Measurements from ENCODE around the gene ATP11A.
"Not testable (repeated sequence)": the region's sequence is repeated elsewhere in the genome, so short reads cannot be mapped to it uniquely, and the experiment has no call there.

The ATP11A gene

GRCh38 chr13:112669881-112670499 lies 19.8 kb upstream of the ATP11A start:
- no peak for DNase-seq (ENCODE audit: low read depth in 2 of 2, low spot score in 1 of 2)

- DNase-seq (ENCODE audit: low read depth in 2 of 2, low spot score in 1 of 2) = no peak
Observed at GRCh38 chr13:112670864-112671263, 19.0 kb upstream of the ATP11A start.

- no peak for DNase-seq (ENCODE audit: low read depth in 2 of 2, low spot score in 1 of 2)
Observed at GRCh38 chr13:112671359-112671758, 18.5 kb upstream of the ATP11A start.

- DNase-seq (ENCODE audit: low read depth in 2 of 2, low spot score in 1 of 2) = no peak
Observed at GRCh38 chr13:112672651-112673284, 17.1 kb upstream of the ATP11A start.

- DNase-seq (ENCODE audit: low read depth in 2 of 2, low spot score in 1 of 2) = no peak
Observed at GRCh38 chr13:112674412-112675365, 15.1 kb upstream of the ATP11A start.

- no peak for DNase-seq (ENCODE audit: low read depth in 2 of 2, low spot score in 1 of 2)
Observed at GRCh38 chr13:112675366-112675756, 14.5 kb upstream of the ATP11A start.

GRCh38 chr13:112677421-112677962 lies 12.3 kb upstream of the ATP11A start:
- DNase-seq (ENCODE audit: low read depth in 2 of 2, low spot score in 1 of 2) = not testable (repeated sequence)

GRCh38 chr13:112679381-112679780 lies 10.5 kb upstream of the ATP11A start:
- no peak for DNase-seq (ENCODE audit: low read depth in 2 of 2, low spot score in 1 of 2)

- no peak for DNase-seq (ENCODE audit: low read depth in 2 of 2, low spot score in 1 of 2)
Observed at GRCh38 chr13:112679932-112680677, 9.7 kb upstream of the ATP11A start.

GRCh38 chr13:112680741-112681360 lies 9.0 kb upstream of the ATP11A start:
- no peak for DNase-seq (ENCODE audit: low read depth in 2 of 2, low spot score in 1 of 2)

- no peak for DNase-seq (ENCODE audit: low read depth in 2 of 2, low spot score in 1 of 2)
Observed at GRCh38 chr13:112683581-112683980, 6.3 kb upstream of the ATP11A start.

- no peak for DNase-seq (ENCODE audit: low read depth in 2 of 2, low spot score in 1 of 2)
Observed at GRCh38 chr13:112684071-112684845, 5.6 kb upstream of the ATP11A start.

GRCh38 chr13:112685189-112685805 lies 4.5 kb upstream of the ATP11A start:
- not testable (repeated sequence) for DNase-seq (ENCODE audit: low read depth in 2 of 2, low spot score in 1 of 2)

- no peak for DNase-seq (ENCODE audit: low read depth in 2 of 2, low spot score in 1 of 2)
Observed at GRCh38 chr13:112685896-112686295, 3.9 kb upstream of the ATP11A start.

- DNase-seq (ENCODE audit: low read depth in 2 of 2, low spot score in 1 of 2) = no peak
Observed at GRCh38 chr13:112686364-112686763, 3.5 kb upstream of the ATP11A start.

GRCh38 chr13:112686987-112687386 lies 2.9 kb upstream of the ATP11A start:
- no peak for DNase-seq (ENCODE audit: low read depth in 2 of 2, low spot score in 1 of 2)

GRCh38 chr13:112687836-112688559 lies 1.8 kb upstream of the ATP11A start:
- DNase-seq (ENCODE audit: low read depth in 2 of 2, low spot score in 1 of 2) = no peak

- DNase-seq (ENCODE audit: low read depth in 2 of 2, low spot score in 1 of 2) = peak in 1 of 2 donors; percentile 15
Observed at GRCh38 chr13:112688560-112689302, 1.1 kb upstream of the ATP11A start.
